ENCODE data around the gene LMNTD1. TPM values are rescaled to one million over a fixed set of nuclear protein-coding genes. Genes with fewer than 3 reads are reported as not detected.

Gene LMNTD1
- total and polyA plus RNA-seq, 8 donors: 0.35 to 2.1 (median 1.7) TPM; not detected in 1

DNA sequence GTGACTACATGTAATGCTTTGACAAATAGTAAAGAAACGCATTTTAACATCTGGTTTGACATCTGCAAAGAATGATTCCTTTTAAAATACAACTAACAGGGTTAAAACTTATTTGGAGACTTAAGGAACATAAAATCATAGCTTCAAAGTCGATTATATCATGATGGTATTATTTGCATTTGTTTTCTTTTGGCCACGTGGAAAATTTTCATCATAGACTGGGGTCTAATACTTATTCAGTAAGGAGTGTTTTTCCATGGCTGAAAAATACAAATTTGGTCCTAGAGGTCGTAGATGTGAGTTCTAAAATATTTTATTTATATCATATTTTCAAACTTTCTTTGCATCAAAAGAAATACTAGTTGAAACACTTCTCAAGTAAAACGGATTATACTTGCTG, 31.5 kb upstream of the LMNTD1 start:
- Histone ChIP-seq H3K27ac (no peak overlapping the region), H3K36me3 (no peaks in the 10 kb centered on the region)
- no peak for ATAC-seq

DNA sequence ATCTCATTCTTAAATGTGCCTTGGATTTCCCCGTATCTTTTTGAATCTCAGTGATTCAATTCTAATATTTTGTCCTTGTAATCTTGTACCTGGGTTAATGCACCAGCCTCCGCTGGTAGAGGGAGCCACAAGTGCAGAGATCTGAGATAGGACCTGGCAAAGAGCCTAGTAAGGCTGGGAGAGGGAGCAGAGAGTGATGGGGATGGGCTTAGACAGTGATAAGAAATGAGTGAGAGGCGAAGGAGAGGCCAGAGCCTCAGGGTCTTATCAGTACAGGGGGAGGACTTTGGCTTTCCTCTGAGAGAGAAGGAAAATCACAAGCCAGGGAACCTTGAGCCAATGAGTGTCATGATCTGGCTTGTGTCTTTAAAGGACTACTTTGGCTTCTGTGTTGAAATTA, 30.5 kb upstream of the LMNTD1 start:
- Histone ChIP-seq H3K27ac (no peak overlapping the region), H3K9me3 (no peaks in the 10 kb centered on the region), H3K4me1 (no peaks in the 10 kb centered on the region), H3K27me3 (no peaks in the 10 kb centered on the region), H3K4me3 (no peak overlapping the region), H3K36me3 (no peaks in the 10 kb centered on the region)
- ATAC-seq (no peak), DNase-seq (peak in 2 of 4 donors; percentile 32 to 63)
- intact Hi-C loops (cut with DNase I): no loop called here
- TF ChIP-seq, protein P1, sequence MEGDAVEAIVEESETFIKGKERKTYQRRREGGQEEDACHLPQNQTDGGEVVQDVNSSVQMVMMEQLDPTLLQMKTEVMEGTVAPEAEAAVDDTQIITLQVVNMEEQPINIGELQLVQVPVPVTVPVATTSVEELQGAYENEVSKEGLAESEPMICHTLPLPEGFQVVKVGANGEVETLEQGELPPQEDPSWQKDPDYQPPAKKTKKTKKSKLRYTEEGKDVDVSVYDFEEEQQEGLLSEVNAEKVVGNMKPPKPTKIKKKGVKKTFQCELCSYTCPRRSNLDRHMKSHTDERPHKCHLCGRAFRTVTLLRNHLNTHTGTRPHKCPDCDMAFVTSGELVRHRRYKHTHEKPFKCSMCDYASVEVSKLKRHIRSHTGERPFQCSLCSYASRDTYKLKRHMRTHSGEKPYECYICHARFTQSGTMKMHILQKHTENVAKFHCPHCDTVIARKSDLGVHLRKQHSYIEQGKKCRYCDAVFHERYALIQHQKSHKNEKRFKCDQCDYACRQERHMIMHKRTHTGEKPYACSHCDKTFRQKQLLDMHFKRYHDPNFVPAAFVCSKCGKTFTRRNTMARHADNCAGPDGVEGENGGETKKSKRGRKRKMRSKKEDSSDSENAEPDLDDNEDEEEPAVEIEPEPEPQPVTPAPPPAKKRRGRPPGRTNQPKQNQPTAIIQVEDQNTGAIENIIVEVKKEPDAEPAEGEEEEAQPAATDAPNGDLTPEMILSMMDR (IDR thresholded peaks at IDR 0.05): no peak

More for the DNA sequence above, 31.5 kb upstream of the LMNTD1 start:
- Histone ChIP-seq H3K27me3 (no peaks in the 10 kb centered on the region), H3K9me3 (no peaks in the 10 kb centered on the region), H3K4me3 (no peak overlapping the region), H3K4me1 (no peaks in the 10 kb centered on the region)
- TF ChIP-seq, protein P1 (IDR thresholded peaks at IDR 0.05): no peak
- no peak for DNase-seq
- intact Hi-C loops (cut with DNase I): no loop called here

DNA sequence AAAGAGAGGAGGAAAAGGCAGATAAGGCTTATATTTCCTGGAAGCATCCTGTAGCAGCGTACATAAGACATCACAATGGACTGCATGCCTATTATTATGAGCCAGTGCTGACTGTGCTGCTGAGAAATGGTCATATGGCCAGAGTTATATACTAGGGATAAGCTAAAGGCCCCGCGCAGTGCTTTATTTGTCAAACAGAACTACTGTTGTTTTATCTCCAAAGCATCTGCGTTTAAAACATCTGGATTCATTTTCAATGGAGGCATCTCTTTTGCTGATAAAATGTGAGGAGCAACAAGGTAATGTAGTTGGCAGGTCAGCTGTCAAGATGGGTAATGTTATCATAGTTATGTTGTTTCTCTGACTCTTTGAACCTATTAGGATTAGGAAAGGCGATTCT, 28.0 kb upstream of the LMNTD1 start:
- Histone ChIP-seq H3K36me3 (no peaks in the 10 kb centered on the region), H3K4me3 (no peak overlapping the region), H3K9me3 (no peaks in the 10 kb centered on the region), H3K4me1 (no peaks in the 10 kb centered on the region), H3K27ac (no peak overlapping the region), H3K27me3 (no peaks in the 10 kb centered on the region)
- intact Hi-C loops (cut with DNase I): no loop called here
- no peak for ATAC-seq
- DNase-seq: no peak
- TF ChIP-seq, protein P1 (IDR thresholded peaks at IDR 0.05): no peak

DNA sequence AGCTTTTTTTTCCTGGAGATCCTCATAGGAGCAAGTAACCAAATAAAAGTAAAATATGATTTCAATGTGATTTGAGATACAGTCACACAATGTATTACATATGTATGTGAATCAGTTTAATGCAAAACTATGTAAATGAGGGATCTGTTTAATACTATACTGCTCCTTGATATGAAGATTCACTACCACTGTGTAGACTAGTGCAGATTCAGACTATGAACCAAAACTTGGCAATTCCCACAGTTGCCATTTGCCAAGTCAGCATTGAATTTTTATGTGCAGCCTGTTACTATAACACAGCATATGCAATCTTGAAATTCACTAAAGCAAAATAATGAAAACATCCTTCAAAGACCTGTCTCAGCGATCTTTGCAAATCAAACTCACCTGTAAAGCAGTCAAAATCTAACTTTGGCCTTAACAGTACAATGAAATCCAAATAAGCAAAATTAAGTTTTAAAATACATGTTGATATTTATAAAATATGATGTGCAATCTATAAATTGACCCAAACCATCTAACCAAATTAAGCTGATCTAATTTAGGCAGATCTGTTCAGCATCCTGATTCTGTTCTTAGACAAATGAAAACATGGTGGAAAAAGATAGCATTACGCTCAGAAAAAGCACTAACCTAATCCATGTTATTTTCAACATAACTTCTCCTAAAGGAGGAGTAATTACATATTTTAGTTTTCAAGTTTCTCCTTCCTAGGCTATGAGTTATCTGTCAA, 25.5 kb upstream of the LMNTD1 start:
- Histone ChIP-seq H3K4me1 (no peaks in the 10 kb centered on the region), H3K9me3 (no peaks in the 10 kb centered on the region), H3K36me3 (no peaks in the 10 kb centered on the region), H3K27me3 (no peaks in the 10 kb centered on the region), H3K27ac (no peak overlapping the region), H3K4me3 (no peak overlapping the region)
- TF ChIP-seq, protein P1 (IDR thresholded peaks at IDR 0.05): no peak
- intact Hi-C loops (cut with DNase I): no loop called here
- ATAC-seq (no peak), DNase-seq (no peak)

DNA sequence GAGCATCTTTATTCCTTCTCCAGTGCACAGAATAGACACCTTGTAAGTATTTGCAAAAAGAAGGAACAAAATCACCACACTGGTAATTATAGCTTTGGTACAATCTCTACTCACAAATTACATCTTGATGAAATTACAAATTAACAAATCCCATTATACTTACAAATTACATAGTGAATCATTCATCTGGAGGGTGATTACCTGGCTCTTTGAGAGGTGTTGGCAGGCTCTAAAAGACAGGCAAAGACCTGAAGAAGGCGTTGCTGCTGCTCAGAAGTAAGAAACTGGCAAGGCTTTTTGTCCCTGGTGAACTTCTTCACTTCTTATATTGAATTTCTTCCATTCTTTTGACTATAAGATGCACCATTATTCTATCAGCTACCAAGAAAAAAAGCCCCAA, 21.7 kb upstream of the LMNTD1 start:
- Histone ChIP-seq H3K4me3 (no peak overlapping the region), H3K4me1 (no peaks in the 10 kb centered on the region), H3K36me3 (no peaks in the 10 kb centered on the region), H3K27me3 (no peaks in the 10 kb centered on the region), H3K9me3 (no peaks in the 10 kb centered on the region), H3K27ac (no peak overlapping the region)
- TF ChIP-seq, protein P1 (IDR thresholded peaks at IDR 0.05): no peak
- no peak for ATAC-seq
- intact Hi-C loops (cut with DNase I): no loop called here
- DNase-seq: no peak

Measured in left lung (tissue), 10 donors.